Vagina (tissue), 2 donors: Measurements from ENCODE around the gene ZNF384. TPM values are rescaled to one million over a fixed set of nuclear protein-coding genes. Genes with fewer than 3 reads are reported as not detected.
A peak's percentile ranks its signal among the peaks of the same experiment; 100 is the strongest.

ENCODE experiments used
- DNase-seq, 2 donors: peaks; one replicate each; pipeline ENCODE4 v3.0.0-alpha.2; 2017; ENCODE audit errors: extremely low spot score in 2 of 2
- H3K27ac ChIP-seq: fragments of 200-600 bp; sonication (generic); one replicate; pipeline ENCODE4 v1.5.1; 2019
- H3K27me3 ChIP-seq: fragments of 200-600 bp; sonication (generic); one replicate; pipeline ENCODE4 v1.5.1; 2019
- H3K36me3 ChIP-seq, 2 donors: fragments of 200-600 bp; sonication (generic); one replicate each; pipeline ENCODE4 v1.5.1; 2017 to 2019
- H3K4me1 ChIP-seq: fragments of 200-600 bp; sonication (generic); one replicate; pipeline ENCODE4 v1.5.1; 2019
- H3K4me3 ChIP-seq, 2 donors: fragments of 200-600 bp; sonication (generic); 1 replicate in 1 of 2; 2 replicates in 1 of 2; pipeline ENCODE4 v1.5.1; 2016 to 2019
- H3K9me3 ChIP-seq: fragments of 200-600 bp; sonication (generic); one replicate; pipeline ENCODE4 v1.5.1; 2019
- CTCF ChIP-seq, 3 experiments: fragments of 450-650 bp in 2 of 3; fragments of 200-600 bp in 1 of 3; sonication (generic) in 1 of 3; IDR thresholded peaks; one replicate each; pipeline ENCODE4 v1.5.1; 2017 to 2019; ENCODE audit warnings: antibody characterized with exemption in 3 of 3, mild to moderate bottlenecking in 2 of 3, moderate library complexity in 2 of 3
- POLR2A ChIP-seq, 2 donors: fragments of 450-650 bp; IDR thresholded peaks; one replicate each; pipeline ENCODE4 v1.6.1; 2017; ENCODE audit warnings: antibody characterized with exemption in 2 of 2, mild to moderate bottlenecking in 2 of 2, moderate library complexity in 2 of 2
- POLR2AphosphoS5 ChIP-seq, 2 donors: sonication (generic); formaldehyde crosslinking; IDR thresholded peaks; one replicate each; pipeline ENCODE4 v1.9.0; 2017; ENCODE audit warnings: antibody characterized with exemption in 2 of 2, mild to moderate bottlenecking in 2 of 2, low read depth in 1 of 2; ENCODE audit not compliant: insufficient read depth in 1 of 2
- intact Hi-C: fragments of 100-400 bp; cut with DNase I; formaldehyde crosslinking; loops from one replicate; pipeline ENCODE4 v1.15.1; 2023
- small RNA-seq: library from RNA; depleted of rRNA; stranded (forward); fragments of <200 nt; gene quantifications from one replicate; pipeline ENCODE3, GENCODE V24; 2016
- total RNA-seq: library from RNA; depleted of rRNA; stranded (reverse); fragments of >200 nt; gene quantifications from one replicate; pipeline ENCODE4 v1.2.3, GENCODE V29; 2016

Gene ZNF384
- total RNA-seq, 1 donor from 2014 or later = 31.9 TPM

DNA sequence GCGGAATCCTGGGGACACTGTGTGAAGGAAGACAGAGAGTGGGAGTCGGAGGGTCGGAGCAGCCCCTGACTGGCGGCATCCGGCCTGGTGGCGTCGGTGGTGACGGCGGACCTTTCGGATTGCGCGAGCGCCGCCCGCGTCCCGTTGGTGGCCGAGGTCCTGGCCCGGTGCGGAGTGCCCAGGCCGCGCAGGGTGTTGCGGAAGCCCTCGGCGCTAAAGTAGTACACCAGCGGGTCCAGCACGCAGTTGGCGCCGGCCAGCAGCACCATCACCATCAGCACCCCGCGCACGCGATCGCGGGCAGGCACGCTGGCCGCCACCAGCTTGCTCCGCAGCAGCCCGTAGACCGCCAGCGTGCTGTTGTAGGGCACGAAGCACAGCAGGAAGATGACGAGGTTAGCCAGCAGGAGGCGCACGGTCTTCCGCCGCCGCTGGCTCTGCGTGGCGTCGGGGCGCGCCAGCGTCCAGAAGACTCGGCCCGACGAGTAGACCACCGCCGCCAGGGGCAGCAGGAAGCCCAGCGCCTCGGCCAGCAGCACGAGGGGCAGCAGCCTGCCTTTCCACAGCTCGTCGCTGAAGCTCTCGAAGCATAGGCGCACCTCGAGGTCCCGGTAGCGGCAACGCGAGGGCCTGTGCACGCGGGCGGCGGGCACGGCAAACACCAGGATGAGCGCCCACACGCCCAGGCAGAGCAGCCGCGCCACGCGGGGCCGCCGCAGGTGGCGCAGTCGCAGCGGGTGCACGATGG, 68.9 kb downstream of the ZNF384 start:
- Histone ChIP-seq H3K27me3 (no peaks in the 10 kb centered on the region), H3K4me1 (no peaks in the 10 kb centered on the region), H3K9me3 (no peaks in the 10 kb centered on the region), H3K36me3 (no peaks in the 10 kb centered on the region), H3K27ac (no peak overlapping the region), H3K4me3 (no peak overlapping the region)
- intact Hi-C loops = no loop called here
- no peak for TF ChIP-seq POLR2A (IDR thresholded peaks at IDR 0.05)
- TF ChIP-seq CTCF (IDR thresholded peaks at IDR 0.05) = peak in 1 of 3 experiments; percentile 21
- no peak for DNase-seq

GRCh38 chr12:6618483-6619225, 70.5 kb downstream of the ZNF384 start:
- DNase-seq = no peak
- Histone ChIP-seq H3K27me3 (no peaks in the 10 kb centered on the region), H3K27ac (no peak overlapping the region)

More at GRCh38 chr12:6618483-6619225, 70.5 kb downstream of the ZNF384 start:
- no peaks in the 10 kb centered on the region for H3K36me3 ChIP-seq
- TF ChIP-seq POLR2A (IDR thresholded peaks at IDR 0.05) = no peak
- TF ChIP-seq POLR2AphosphoS5 (IDR thresholded peaks at IDR 0.05; ENCODE audit: insufficient read depth in 1 of 2, low read depth in 1 of 2) = no peak
- no peak for TF ChIP-seq CTCF (IDR thresholded peaks at IDR 0.05)
- H3K9me3 ChIP-seq = no peaks in the 10 kb centered on the region
- no peak overlapping the region for H3K4me3 ChIP-seq
- H3K4me1 ChIP-seq = peaks cover 10% of the 10 kb centered on the region
- intact Hi-C loops = loop anchor here (5.0 kb wide), 1 partner anchor 209 kb away; the partner anchor contains the start of gene P3H3

Small RNA genes within 50 kb of the gene (small RNA-seq; reads per million reads assigned to genes)
- not detected for gene RNU6-781P

Other genes with a start within 250 kb of the ZNF384 start
- gene CD27, start 244.4 kb downstream of the ZNF384 start, total RNA-seq = 1.2 TPM
- gene TAPBPL, start 237.3 kb downstream of the ZNF384 start, total RNA-seq = 21.1 TPM
- gene VAMP1, start 218.7 kb downstream of the ZNF384 start, total RNA-seq = 12.5 TPM
- gene MRPL51, start 196.1 kb downstream of the ZNF384 start, total RNA-seq = 23.1 TPM
- gene NCAPD2, start 195.3 kb downstream of the ZNF384 start, total RNA-seq = 25.5 TPM
- 2,297 TPM for gene GAPDH, start 154.9 kb downstream of the ZNF384 start, total RNA-seq
- gene IFFO1, start 133.3 kb downstream of the ZNF384 start, total RNA-seq = 21.1 TPM
- gene NOP2, start 121.1 kb downstream of the ZNF384 start, total RNA-seq = 43.0 TPM
- gene CHD4, start 82.0 kb downstream of the ZNF384 start, total RNA-seq = 152 TPM
- gene LPAR5, start 53.4 kb downstream of the ZNF384 start, total RNA-seq = 7.4 TPM
- gene ACRBP, start 41.9 kb downstream of the ZNF384 start, total RNA-seq = 0.74 TPM
- gene ING4, start 26.3 kb downstream of the ZNF384 start, total RNA-seq = 45.7 TPM
- 5.6 TPM for gene PIANP, start 11.4 kb upstream of the ZNF384 start, total RNA-seq
- 35.4 TPM for gene COPS7A, start 34.7 kb upstream of the ZNF384 start, total RNA-seq
- 150 TPM for gene MLF2, start 63.8 kb upstream of the ZNF384 start, total RNA-seq
- gene PTMS, start 77.0 kb upstream of the ZNF384 start, total RNA-seq = 132 TPM
- gene LAG3, start 83.1 kb upstream of the ZNF384 start, total RNA-seq = 10.3 TPM
- gene CD4, start 100.2 kb upstream of the ZNF384 start, total RNA-seq = 14.2 TPM
- gene GPR162, start 132.4 kb upstream of the ZNF384 start, total RNA-seq = 3.2 TPM
- gene P3H3, start 139.0 kb upstream of the ZNF384 start, total RNA-seq = 37.3 TPM
- gene GNB3, start 151.6 kb upstream of the ZNF384 start, total RNA-seq = 5.2 TPM
- 8.6 TPM for gene CDCA3, start 161.9 kb upstream of the ZNF384 start, total RNA-seq
- gene USP5, start 162.8 kb upstream of the ZNF384 start, total RNA-seq = 36.6 TPM
- 274 TPM for gene TPI1, start 178.2 kb upstream of the ZNF384 start, total RNA-seq
- 3.2 TPM for gene SPSB2, start 183.9 kb upstream of the ZNF384 start, total RNA-seq
- gene LRRC23, start 215.4 kb upstream of the ZNF384 start, total RNA-seq = 8.6 TPM
- 20.1 TPM for gene ENO2, start 225.2 kb upstream of the ZNF384 start, total RNA-seq
- gene ATN1, start 238.6 kb upstream of the ZNF384 start, total RNA-seq = 92.1 TPM